Activated CD4-positive, alpha-beta T cell treated with anti-CD3 and anti-CD28 coated beads, Interleukin-2, Interleukin-4, amounts not matched to agents 100 ng/mL and 50 ng/mL, durations not matched to agents 16 hours and 8 hours (primary cell): ENCODE results near the gene ACAP1.
"Not testable (repeated sequence)": the region's sequence is repeated elsewhere in the genome, so short reads cannot be mapped to it uniquely, and the experiment has no call there.

Experiments
- DNase-seq: peaks from one replicate; pipeline ENCODE4 v3.0.0-alpha.2; 2020; ENCODE audit warnings: low spot score

Gene ACAP1

GRCh38 chr17:7355573-7355972 lies 19.2 kb downstream of the ACAP1 start:
- DNase-seq = no peak

GRCh38 chr17:7356072-7356549 lies 19.8 kb downstream of the ACAP1 start:
- DNase-seq = peak; percentile 89

GRCh38 chr17:7356756-7357155 lies 20.4 kb downstream of the ACAP1 start:
- DNase-seq = no peak

GRCh38 chr17:7357381-7357780 lies 21.1 kb downstream of the ACAP1 start:
- DNase-seq = no peak

- DNase-seq = no peak
These were observed 25.6 kb downstream of the ACAP1 start for GRCh38 chr17:7361906-7362305.

- DNase-seq = no peak
These were observed 27.0 kb downstream of the ACAP1 start for GRCh38 chr17:7363311-7363710.

GRCh38 chr17:7365963-7366362 lies 29.6 kb downstream of the ACAP1 start:
- DNase-seq = not testable (repeated sequence)

- DNase-seq = no peak
These were observed 30.8 kb downstream of the ACAP1 start for GRCh38 chr17:7367083-7367482.

- no peak for DNase-seq
These were observed 31.7 kb downstream of the ACAP1 start for GRCh38 chr17:7367918-7368598.

- not testable (repeated sequence) for DNase-seq
These were observed 32.3 kb downstream of the ACAP1 start for GRCh38 chr17:7368599-7368994.

- no peak for DNase-seq
These were observed 33.5 kb downstream of the ACAP1 start for GRCh38 chr17:7369825-7370224.

GRCh38 chr17:7370853-7371252 lies 34.5 kb downstream of the ACAP1 start:
- no peak for DNase-seq

GRCh38 chr17:7374353-7374752 lies 38.0 kb downstream of the ACAP1 start:
- DNase-seq = no peak

- no peak for DNase-seq
These were observed 42.8 kb downstream of the ACAP1 start for GRCh38 chr17:7379134-7379533.

GRCh38 chr17:7380321-7380720 lies 44.0 kb downstream of the ACAP1 start:
- DNase-seq = no peak

- no peak for DNase-seq
These were observed 44.7 kb downstream of the ACAP1 start, which contains the start of gene TNK1 for GRCh38 chr17:7380855-7381683. TSS of gene TNK1 (plus strand) at chr17:7381089. CDS start at chr17:7382927, 1,838 bp downstream.

GRCh38 chr17:7382901-7383300 lies 46.6 kb downstream of the ACAP1 start:
- DNase-seq = no peak

- DNase-seq = no peak
These were observed 47.0 kb downstream of the ACAP1 start for GRCh38 chr17:7383371-7383741.

GRCh38 chr17:7383742-7384488 lies 47.6 kb downstream of the ACAP1 start:
- peak; percentile 71 for DNase-seq

GRCh38 chr17:7384489-7385081 lies 48.3 kb downstream of the ACAP1 start:
- DNase-seq = no peak

GRCh38 chr17:7388856-7389255 lies 52.5 kb downstream of the ACAP1 start:
- no peak for DNase-seq
